CD14-positive monocyte (primary cell): ENCODE data around the gene NDUFB8. TPM values are rescaled to one million over a fixed set of nuclear protein-coding genes. Genes with fewer than 3 reads are reported as not detected.

Experiments used
- DNase-seq, 3 donors: peaks; one replicate each; pipeline ENCODE4 v3.0.0-alpha.2; 2011 to 2022
- H2AFZ ChIP-seq: 2 replicates; pipeline ENCODE4 v1.6.0; 2012; ENCODE audit warnings: mild to moderate bottlenecking, low read depth, low read length, inconsistent platforms; ENCODE audit not compliant: insufficient read depth, poor library complexity, severe bottlenecking
- H3K27ac ChIP-seq, 2 donors: 1 replicate in 1 of 2; 2 replicates in 1 of 2; pipeline ENCODE4 v1.5.1; 2012 to 2013; ENCODE audit warnings: low read length in 2 of 2, control low read depth in 1 of 2, inconsistent platforms in 1 of 2, low read depth in 1 of 2, mild to moderate bottlenecking in 1 of 2
- H3K27me3 ChIP-seq, 2 donors: one replicate each; pipeline versions ENCODE4 v1.6.0 to v1.6.1; 2011 to 2013; ENCODE audit warnings: low read length in 2 of 2; ENCODE audit not compliant: control insufficient read depth in 2 of 2, insufficient read depth in 2 of 2
- H3K36me3 ChIP-seq, 2 donors: replicated peaks in 1 of 2; 1 replicate in 1 of 2; 2 replicates in 1 of 2; pipeline versions ENCODE4 v1.5.1 to v1.6.1; 2012 to 2013; ENCODE audit warnings: low read length in 2 of 2, control low read depth in 1 of 2, inconsistent platforms in 1 of 2, mild to moderate bottlenecking in 1 of 2; ENCODE audit not compliant: insufficient read depth in 2 of 2, control insufficient read depth in 1 of 2
- H3K4me1 ChIP-seq, 2 donors: 1 replicate in 1 of 2; 2 replicates in 1 of 2; pipeline versions ENCODE4 v1.5.1 to v1.6.1; 2012 to 2013; ENCODE audit warnings: low read length in 2 of 2, control low read depth in 1 of 2, inconsistent platforms in 1 of 2, mild to moderate bottlenecking in 1 of 2, moderate library complexity in 1 of 2; ENCODE audit not compliant: insufficient read depth in 2 of 2, control insufficient read depth in 1 of 2
- H3K4me2 ChIP-seq: replicated peaks from 2 replicates; pipeline ENCODE3; 2012; ENCODE audit warnings: low read length, moderate library complexity, mild to moderate bottlenecking; ENCODE audit not compliant: poor library complexity, severe bottlenecking; ENCODE audit errors: extremely low read depth
- H3K4me3 ChIP-seq, 3 experiments: fragments of 200-600 bp in 1 of 3; sonication (generic) in 1 of 3; replicated peaks in 1 of 3; 1 replicate in 2 of 3; 2 replicates in 1 of 3; pipeline ENCODE4 v1.5.1; 2011 to 2013; ENCODE audit warnings: low read length in 3 of 3, mild to moderate bottlenecking in 3 of 3, control low read depth in 2 of 3, low read depth in 2 of 3, inconsistent platforms in 1 of 3, moderate library complexity in 1 of 3
- H3K79me2 ChIP-seq: 2 replicates; pipeline ENCODE4 v1.6.0; 2012; ENCODE audit warnings: mild to moderate bottlenecking, control low read depth, inconsistent platforms, low read length, moderate library complexity; ENCODE audit not compliant: insufficient read depth
- H3K9ac ChIP-seq: 2 replicates; pipeline ENCODE4 v1.6.0; 2017; ENCODE audit warnings: low read length, mild to moderate bottlenecking; ENCODE audit not compliant: insufficient read depth, poor library complexity, severe bottlenecking
- H3K9me3 ChIP-seq, 2 donors: replicated peaks in 1 of 2; 1 replicate in 1 of 2; 2 replicates in 1 of 2; pipeline versions ENCODE4 v1.5.1 to v1.6.1; 2012 to 2013; ENCODE audit warnings: low read length in 2 of 2, control low read depth in 1 of 2; ENCODE audit not compliant: control insufficient read depth in 1 of 2, insufficient read depth in 1 of 2
- H4K20me1 ChIP-seq: 2 replicates; pipeline ENCODE4 v1.6.0; 2012; ENCODE audit warnings: mild to moderate bottlenecking, low read length, control low read depth, moderate library complexity; ENCODE audit not compliant: insufficient read depth
- H3K27ac Mint-ChIP-seq, 7 donors: one replicate each; pipeline ENCODE4 v1.8.0; 2020; ENCODE audit warnings: mild to moderate bottlenecking in 7 of 7, mixed read lengths in 7 of 7, moderate library complexity in 6 of 7, inconsistent platforms in 2 of 7
- H3K27me3 Mint-ChIP-seq, 3 donors: one replicate each; pipeline ENCODE4 v1.8.0; 2021 to 2022; ENCODE audit warnings: low read depth in 3 of 3, mild to moderate bottlenecking in 3 of 3, mixed read lengths in 3 of 3, moderate library complexity in 3 of 3, inconsistent platforms in 1 of 3
- H3K36me3 Mint-ChIP-seq, 2 donors: one replicate each; pipeline ENCODE4 v1.8.0; 2020; ENCODE audit warnings: mixed read lengths in 2 of 2, inconsistent platforms in 1 of 2, mild to moderate bottlenecking in 1 of 2
- H3K4me1 Mint-ChIP-seq: one replicate; pipeline ENCODE4 v1.8.0; 2020; ENCODE audit warnings: mild to moderate bottlenecking, mixed read lengths
- H3K4me3 Mint-ChIP-seq, 2 donors: one replicate each; pipeline ENCODE4 v1.8.0; 2020; ENCODE audit warnings: mild to moderate bottlenecking in 2 of 2, mixed read lengths in 2 of 2, moderate library complexity in 1 of 2
- H3K9me3 Mint-ChIP-seq, 7 donors: one replicate each; pipeline ENCODE4 v1.8.0; 2020 to 2022; ENCODE audit warnings: mixed read lengths in 7 of 7, mild to moderate bottlenecking in 6 of 7, moderate library complexity in 6 of 7, inconsistent platforms in 2 of 7
- WGBS: methylation state at CpG from one replicate; pipeline ENCODE4 v1.1.5; 2013; ENCODE audit warnings: missing lambda C conversion rate; ENCODE audit not compliant: insufficient coverage; 5-methylcytosine and 5-hydroxymethylcytosine counted together
- intact Hi-C, 2 donors: fragments of 100-400 bp; cut with micrococcal nuclease; formaldehyde crosslinking; loops; one replicate each; pipeline versions ENCODE4 v1.15.0 to v1.15.1; 2023
- polyA plus RNA-seq, 3 donors: library from polyadenylated mRNA; depleted of rRNA in 1 of 3; unstranded in 2 of 3; stranded (reverse) in 1 of 3; fragments of 300-500 nt in 2 of 3; fragments of >200 nt in 1 of 3; fragmentation: Illumina TruSeq in 2 of 3; gene quantifications; 1 replicate in 2 of 3; 2 replicates in 1 of 3; pipeline ENCODE4 v1.2.3, GENCODE V29; 2012 to 2021
- TF ChIP-seq, protein P1 (sequence below): fragments of 200-600 bp; IDR thresholded peaks from one replicate; pipeline ENCODE4 v1.8.0; 2022; ENCODE audit warnings: antibody characterized with exemption, mild to moderate bottlenecking

The NDUFB8 gene
- polyA plus RNA-seq, 3 donors, result 124 to 419 (median 381) TPM

DNA sequence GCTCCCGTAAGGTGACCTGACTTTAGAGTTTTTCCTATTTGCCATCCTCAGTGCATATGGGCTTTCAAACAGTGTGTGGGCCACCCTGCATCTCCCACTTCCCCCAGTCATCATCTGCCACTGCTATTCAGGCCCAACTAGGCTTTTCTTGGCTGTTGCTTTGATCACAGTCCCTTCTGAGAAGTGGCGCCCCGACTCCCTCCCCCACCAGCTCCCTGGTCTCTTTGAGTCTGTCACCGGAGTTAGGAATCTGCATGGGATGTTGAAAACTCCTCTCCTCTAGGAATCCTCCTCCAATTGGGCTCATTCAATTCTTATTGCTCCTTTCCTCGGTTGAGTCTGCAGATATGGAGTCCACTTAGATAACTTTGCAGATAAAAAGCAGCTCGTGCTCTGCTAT, 38.2 kb upstream of the NDUFB8 start:
- Histone ChIP-seq H4K20me1 (no peaks in the 10 kb centered on the region), H3K79me2 (no peaks in the 10 kb centered on the region), H3K4me1 (peaks cover 0 to 1% of the 10 kb centered on the region in 2 donors), H3K4me2 (no peak overlapping the region), H3K9me3 (peaks cover 0 to 14% of the 10 kb centered on the region in 2 donors), H3K9ac (no peak overlapping the region), H3K27me3 (peaks cover 30 to 68% of the 10 kb centered on the region in 2 donors), H3K4me3 (no peak overlapping the region), H2AFZ (no peak overlapping the region), H3K36me3 (no peaks in the 10 kb centered on the region), H3K27ac (no peak overlapping the region)
- Mint-ChIP-seq H3K27me3 (peaks cover 32 to 51% (median 49%) of the 10 kb centered on the region in 3 donors), H3K9me3 (peaks cover 0 to 5% (median 3%) of the 10 kb centered on the region in 7 donors), H3K4me3 (peak overlapping the region in 1 of 2 donors; percentile 59), H3K27ac (no peak overlapping the region), H3K4me1 (peaks cover 2% of the 10 kb centered on the region), H3K36me3 (peaks cover 2 to 5% of the 10 kb centered on the region in 2 donors)
- TF ChIP-seq, protein P1, sequence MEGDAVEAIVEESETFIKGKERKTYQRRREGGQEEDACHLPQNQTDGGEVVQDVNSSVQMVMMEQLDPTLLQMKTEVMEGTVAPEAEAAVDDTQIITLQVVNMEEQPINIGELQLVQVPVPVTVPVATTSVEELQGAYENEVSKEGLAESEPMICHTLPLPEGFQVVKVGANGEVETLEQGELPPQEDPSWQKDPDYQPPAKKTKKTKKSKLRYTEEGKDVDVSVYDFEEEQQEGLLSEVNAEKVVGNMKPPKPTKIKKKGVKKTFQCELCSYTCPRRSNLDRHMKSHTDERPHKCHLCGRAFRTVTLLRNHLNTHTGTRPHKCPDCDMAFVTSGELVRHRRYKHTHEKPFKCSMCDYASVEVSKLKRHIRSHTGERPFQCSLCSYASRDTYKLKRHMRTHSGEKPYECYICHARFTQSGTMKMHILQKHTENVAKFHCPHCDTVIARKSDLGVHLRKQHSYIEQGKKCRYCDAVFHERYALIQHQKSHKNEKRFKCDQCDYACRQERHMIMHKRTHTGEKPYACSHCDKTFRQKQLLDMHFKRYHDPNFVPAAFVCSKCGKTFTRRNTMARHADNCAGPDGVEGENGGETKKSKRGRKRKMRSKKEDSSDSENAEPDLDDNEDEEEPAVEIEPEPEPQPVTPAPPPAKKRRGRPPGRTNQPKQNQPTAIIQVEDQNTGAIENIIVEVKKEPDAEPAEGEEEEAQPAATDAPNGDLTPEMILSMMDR, result no peak
- DNase-seq, result no peak
- 37% methylated on average over 4 of the region's 6 CpGs for WGBS
- intact Hi-C loops, result loop anchor here in 1 of 2 donors (10.0 kb wide), 1 partner anchor 167 kb away; no protein-coding TSS in a partner anchor

GRCh38 chr10:100567249-100567648, 37.6 kb upstream of the NDUFB8 start:
- Histone ChIP-seq H3K4me1 (peaks cover 4 to 7% of the 10 kb centered on the region in 2 donors), H3K9me3 (peaks cover 0 to 14% of the 10 kb centered on the region in 2 donors), H3K9ac (no peak overlapping the region), H3K27me3 (peaks cover 32 to 74% of the 10 kb centered on the region in 2 donors), H2AFZ (no peak overlapping the region), H3K4me3 (no peak overlapping the region), H3K27ac (no peak overlapping the region), H3K4me2 (no peak overlapping the region), H3K79me2 (no peaks in the 10 kb centered on the region), H3K36me3 (no peaks in the 10 kb centered on the region), H4K20me1 (no peaks in the 10 kb centered on the region)
- intact Hi-C loops, result loop anchor here in 1 of 2 donors (10.0 kb wide), 1 partner anchor 168 kb away; no protein-coding TSS in a partner anchor
- WGBS, result 49% methylated on average over 7 of the region's 11 CpGs
- peaks cover 0 to 8% (median 5%) of the 10 kb centered on the region in 7 donors for H3K9me3 Mint-ChIP-seq
- peaks cover 3 to 6% of the 10 kb centered on the region in 2 donors for H3K36me3 Mint-ChIP-seq
- H3K4me3 Mint-ChIP-seq, result peak overlapping the region in 1 of 2 donors; percentile 59
- H3K27ac Mint-ChIP-seq, result no peak overlapping the region
- H3K27me3 Mint-ChIP-seq, result peaks cover 33 to 57% (median 54%) of the 10 kb centered on the region in 3 donors
- DNase-seq, result no peak
- peaks cover 8% of the 10 kb centered on the region for H3K4me1 Mint-ChIP-seq
- TF ChIP-seq, protein P1, result no peak
